ENCODE results near the gene LSM7. TPM values are rescaled to one million over a fixed set of nuclear protein-coding genes. Genes with fewer than 3 reads are reported as not detected.

The LSM7 gene
- total RNA-seq, 1 experiment from 2014 or later: 97.3 TPM

GRCh38 chr19:2311093-2311492, 17.3 kb downstream of the LSM7 start:
- no peaks in the 10 kb centered on the region for H3K27me3 ChIP-seq (ENCODE audit: control insufficient read depth, insufficient read depth, low read length)
- POLR2A ChIA-PET: no interaction called here
- H3K4me3 ChIP-seq (ENCODE audit: low read depth in 2 of 2, low read length in 2 of 2): no peak overlapping the region
- TF ChIP-seq REST (IDR thresholded peaks at IDR 0.05; ENCODE audit: insufficient read depth in 1 of 2, low read depth in 2 of 2, low read length in 1 of 2) (no peak), POLR2AphosphoS5 (IDR thresholded peaks at IDR 0.05; ENCODE audit: low read depth, low read length) (no peak), TCF7L2 (IDR thresholded peaks at IDR 0.05; ENCODE audit: low read depth, low read length) (no peak), CTCF (IDR thresholded peaks at IDR 0.05) (no peak), SIN3A (IDR thresholded peaks at IDR 0.05; ENCODE audit: borderline replicate concordance, insufficient read depth, low read depth, low read length) (no peak)
- BruUV-seq (replicated peaks): no TSS peak
- CTCF ChIA-PET: no interaction called here
- intact Hi-C loops (cut with micrococcal nuclease; ENCODE audit: unreplicated experiment): no loop called here
- DNase-seq (ENCODE audit: low read depth, low spot score) (no peak), ATAC-seq (no peak)
- no peak overlapping the region for H3K27ac ChIP-seq (ENCODE audit: low read length)
- no peaks in the 10 kb centered on the region for H3K36me3 ChIP-seq (ENCODE audit: control insufficient read depth, insufficient read depth, low read length)
- H3K9me3 ChIP-seq (ENCODE audit: control insufficient read depth, insufficient read depth, low read depth, low read length): no peaks in the 10 kb centered on the region
- peaks cover 2% of the 10 kb centered on the region for H3K4me1 ChIP-seq (ENCODE audit: control insufficient read depth, insufficient read depth, low read length)
- in situ Hi-C loops (cut with HindIII; ENCODE audit: low pct_unique_long_range_greater_than_20kb, low sequenced_read_pairs): no loop called here

- BruUV-seq (replicated peaks): no TSS peak
- DNase-seq (ENCODE audit: low read depth, low spot score): no peak
- ChIA-PET CTCF (interaction anchor here (0.7 kb wide), 1 partner anchor 266 kb away, joined by 3 read pairs; no protein-coding TSS in a partner anchor), POLR2A (no interaction called here)
- TF ChIP-seq POLR2AphosphoS5 (IDR thresholded peaks at IDR 0.05; ENCODE audit: low read depth, low read length) (no peak), REST (IDR thresholded peaks at IDR 0.05; ENCODE audit: insufficient read depth in 1 of 2, low read depth in 2 of 2, low read length in 1 of 2) (no peak), TCF7L2 (IDR thresholded peaks at IDR 0.05; ENCODE audit: low read depth, low read length) (no peak), CTCF (IDR thresholded peaks at IDR 0.05) (no peak)
- Histone ChIP-seq H3K36me3 (ENCODE audit: control insufficient read depth, insufficient read depth, low read length) (no peaks in the 10 kb centered on the region), H3K27me3 (ENCODE audit: control insufficient read depth, insufficient read depth, low read length) (no peaks in the 10 kb centered on the region), H3K4me1 (ENCODE audit: control insufficient read depth, insufficient read depth, low read length) (peaks cover 2% of the 10 kb centered on the region), H3K9me3 (ENCODE audit: control insufficient read depth, insufficient read depth, low read depth, low read length) (no peaks in the 10 kb centered on the region), H3K4me3 (ENCODE audit: low read depth in 2 of 2, low read length in 2 of 2) (no peak overlapping the region), H3K27ac (ENCODE audit: low read length) (no peak overlapping the region)
- ATAC-seq: peak; percentile 72
- in situ Hi-C loops (cut with HindIII; ENCODE audit: low pct_unique_long_range_greater_than_20kb, low sequenced_read_pairs): no loop called here
- intact Hi-C loops (cut with micrococcal nuclease; ENCODE audit: unreplicated experiment): no loop called here
Observed at GRCh38 chr19:2309734-2310362, 18.5 kb downstream of the LSM7 start.

All from Panc1 (cell line).